CD14-positive monocyte (primary cell): ENCODE measurements around the gene RHCG. TPM values are rescaled to one million over a fixed set of nuclear protein-coding genes. Genes with fewer than 3 reads are reported as not detected.

Source experiments
- DNase-seq, 3 donors: peaks; one replicate each; pipeline ENCODE4 v3.0.0-alpha.2; 2011 to 2022
- H2AFZ ChIP-seq: 2 replicates; pipeline ENCODE4 v1.6.0; 2012; ENCODE audit warnings: mild to moderate bottlenecking, low read depth, low read length, inconsistent platforms; ENCODE audit not compliant: insufficient read depth, poor library complexity, severe bottlenecking
- H3K27ac ChIP-seq, 2 donors: 1 replicate in 1 of 2; 2 replicates in 1 of 2; pipeline ENCODE4 v1.5.1; 2012 to 2013; ENCODE audit warnings: low read length in 2 of 2, control low read depth in 1 of 2, inconsistent platforms in 1 of 2, low read depth in 1 of 2, mild to moderate bottlenecking in 1 of 2
- H3K27me3 ChIP-seq, 2 donors: one replicate each; pipeline versions ENCODE4 v1.6.0 to v1.6.1; 2011 to 2013; ENCODE audit warnings: low read length in 2 of 2; ENCODE audit not compliant: control insufficient read depth in 2 of 2, insufficient read depth in 2 of 2
- H3K36me3 ChIP-seq, 2 donors: replicated peaks in 1 of 2; 1 replicate in 1 of 2; 2 replicates in 1 of 2; pipeline versions ENCODE4 v1.5.1 to v1.6.1; 2012 to 2013; ENCODE audit warnings: low read length in 2 of 2, control low read depth in 1 of 2, inconsistent platforms in 1 of 2, mild to moderate bottlenecking in 1 of 2; ENCODE audit not compliant: insufficient read depth in 2 of 2, control insufficient read depth in 1 of 2
- H3K4me1 ChIP-seq, 2 donors: 1 replicate in 1 of 2; 2 replicates in 1 of 2; pipeline versions ENCODE4 v1.5.1 to v1.6.1; 2012 to 2013; ENCODE audit warnings: low read length in 2 of 2, control low read depth in 1 of 2, inconsistent platforms in 1 of 2, mild to moderate bottlenecking in 1 of 2, moderate library complexity in 1 of 2; ENCODE audit not compliant: insufficient read depth in 2 of 2, control insufficient read depth in 1 of 2
- H3K4me2 ChIP-seq: replicated peaks from 2 replicates; pipeline ENCODE3; 2012; ENCODE audit warnings: low read length, moderate library complexity, mild to moderate bottlenecking; ENCODE audit not compliant: poor library complexity, severe bottlenecking; ENCODE audit errors: extremely low read depth
- H3K4me3 ChIP-seq, 3 experiments: fragments of 200-600 bp in 1 of 3; sonication (generic) in 1 of 3; replicated peaks in 1 of 3; 1 replicate in 2 of 3; 2 replicates in 1 of 3; pipeline ENCODE4 v1.5.1; 2011 to 2013; ENCODE audit warnings: low read length in 3 of 3, mild to moderate bottlenecking in 3 of 3, control low read depth in 2 of 3, low read depth in 2 of 3, inconsistent platforms in 1 of 3, moderate library complexity in 1 of 3
- H3K79me2 ChIP-seq: 2 replicates; pipeline ENCODE4 v1.6.0; 2012; ENCODE audit warnings: mild to moderate bottlenecking, control low read depth, inconsistent platforms, low read length, moderate library complexity; ENCODE audit not compliant: insufficient read depth
- H3K9ac ChIP-seq: 2 replicates; pipeline ENCODE4 v1.6.0; 2017; ENCODE audit warnings: low read length, mild to moderate bottlenecking; ENCODE audit not compliant: insufficient read depth, poor library complexity, severe bottlenecking
- H3K9me3 ChIP-seq, 2 donors: replicated peaks in 1 of 2; 1 replicate in 1 of 2; 2 replicates in 1 of 2; pipeline versions ENCODE4 v1.5.1 to v1.6.1; 2012 to 2013; ENCODE audit warnings: low read length in 2 of 2, control low read depth in 1 of 2; ENCODE audit not compliant: control insufficient read depth in 1 of 2, insufficient read depth in 1 of 2
- H4K20me1 ChIP-seq: 2 replicates; pipeline ENCODE4 v1.6.0; 2012; ENCODE audit warnings: mild to moderate bottlenecking, low read length, control low read depth, moderate library complexity; ENCODE audit not compliant: insufficient read depth
- H3K27ac Mint-ChIP-seq, 7 donors: one replicate each; pipeline ENCODE4 v1.8.0; 2020; ENCODE audit warnings: mild to moderate bottlenecking in 7 of 7, mixed read lengths in 7 of 7, moderate library complexity in 6 of 7, inconsistent platforms in 2 of 7
- H3K27me3 Mint-ChIP-seq, 3 donors: one replicate each; pipeline ENCODE4 v1.8.0; 2021 to 2022; ENCODE audit warnings: low read depth in 3 of 3, mild to moderate bottlenecking in 3 of 3, mixed read lengths in 3 of 3, moderate library complexity in 3 of 3, inconsistent platforms in 1 of 3
- H3K36me3 Mint-ChIP-seq, 2 donors: one replicate each; pipeline ENCODE4 v1.8.0; 2020; ENCODE audit warnings: mixed read lengths in 2 of 2, inconsistent platforms in 1 of 2, mild to moderate bottlenecking in 1 of 2
- H3K4me1 Mint-ChIP-seq: one replicate; pipeline ENCODE4 v1.8.0; 2020; ENCODE audit warnings: mild to moderate bottlenecking, mixed read lengths
- H3K4me3 Mint-ChIP-seq, 2 donors: one replicate each; pipeline ENCODE4 v1.8.0; 2020; ENCODE audit warnings: mild to moderate bottlenecking in 2 of 2, mixed read lengths in 2 of 2, moderate library complexity in 1 of 2
- H3K9me3 Mint-ChIP-seq, 7 donors: one replicate each; pipeline ENCODE4 v1.8.0; 2020 to 2022; ENCODE audit warnings: mixed read lengths in 7 of 7, mild to moderate bottlenecking in 6 of 7, moderate library complexity in 6 of 7, inconsistent platforms in 2 of 7
- CTCF ChIP-seq: fragments of 200-600 bp; IDR thresholded peaks from one replicate; pipeline ENCODE4 v1.8.0; 2022; ENCODE audit warnings: antibody characterized with exemption, mild to moderate bottlenecking
- WGBS: methylation state at CpG from one replicate; pipeline ENCODE4 v1.1.5; 2013; ENCODE audit warnings: missing lambda C conversion rate; ENCODE audit not compliant: insufficient coverage; 5-methylcytosine and 5-hydroxymethylcytosine counted together
- intact Hi-C, 2 donors: fragments of 100-400 bp; cut with micrococcal nuclease; formaldehyde crosslinking; loops; one replicate each; pipeline versions ENCODE4 v1.15.0 to v1.15.1; 2023
- polyA plus RNA-seq, 3 donors: library from polyadenylated mRNA; depleted of rRNA in 1 of 3; unstranded in 2 of 3; stranded (reverse) in 1 of 3; fragments of 300-500 nt in 2 of 3; fragments of >200 nt in 1 of 3; fragmentation: Illumina TruSeq in 2 of 3; gene quantifications; 1 replicate in 2 of 3; 2 replicates in 1 of 3; pipeline ENCODE4 v1.2.3, GENCODE V29; 2012 to 2021

RHCG gene
- polyA plus RNA-seq, 3 donors, result not detected

- no CpG with 5 or more reads among the region's 7 CpGs for WGBS
These were observed 6.6 kb upstream of the RHCG start for GRCh38 chr15:89502867-89503595.

GRCh38 chr15:89501646-89502045, 5.3 kb upstream of the RHCG start:
- H2AFZ ChIP-seq, result no peak overlapping the region
- H3K36me3 ChIP-seq, result no peaks in the 10 kb centered on the region
- peaks cover 0 to under 1% of the 10 kb centered on the region in 2 donors for H3K9me3 ChIP-seq
- Mint-ChIP-seq H3K4me3 (no peak overlapping the region), H3K4me1 (peaks cover 2% of the 10 kb centered on the region), H3K27me3 (peaks cover 16 to 28% (median 27%) of the 10 kb centered on the region in 3 donors), H3K27ac (no peak overlapping the region), H3K9me3 (peaks cover 0 to 3% (median 0%) of the 10 kb centered on the region in 7 donors), H3K36me3 (no peaks in the 10 kb centered on the region)
- H3K27ac ChIP-seq, result no peak overlapping the region
- H4K20me1 ChIP-seq, result no peaks in the 10 kb centered on the region
- H3K4me3 ChIP-seq, result no peak overlapping the region
- WGBS, result 90% methylated on average over 4 of the region's 5 CpGs
- no peak overlapping the region for H3K4me2 ChIP-seq
- no peak for TF ChIP-seq CTCF
- DNase-seq, result no peak
- peaks cover 0 to under 1% of the 10 kb centered on the region in 2 donors for H3K4me1 ChIP-seq
- no peaks in the 10 kb centered on the region for H3K79me2 ChIP-seq
- H3K9ac ChIP-seq, result no peak overlapping the region
- intact Hi-C loops, result no loop called here
- H3K27me3 ChIP-seq, result peaks cover 7 to 21% of the 10 kb centered on the region in 2 donors

More at GRCh38 chr15:89502867-89503595, 6.6 kb upstream of the RHCG start:
- Histone ChIP-seq H3K4me3 (no peak overlapping the region), H3K9me3 (no peaks in the 10 kb centered on the region), H2AFZ (no peak overlapping the region), H4K20me1 (no peaks in the 10 kb centered on the region), H3K36me3 (no peaks in the 10 kb centered on the region), H3K4me1 (no peaks in the 10 kb centered on the region), H3K27ac (no peak overlapping the region), H3K27me3 (peaks cover 0 to 9% of the 10 kb centered on the region in 2 donors), H3K9ac (no peak overlapping the region), H3K4me2 (no peak overlapping the region), H3K79me2 (no peaks in the 10 kb centered on the region)
- Mint-ChIP-seq H3K9me3 (peaks cover 0 to 4% (median 0%) of the 10 kb centered on the region in 7 donors), H3K4me3 (no peak overlapping the region), H3K27me3 (peaks cover 3 to 17% (median 16%) of the 10 kb centered on the region in 3 donors), H3K27ac (no peak overlapping the region), H3K4me1 (no peaks in the 10 kb centered on the region), H3K36me3 (no peaks in the 10 kb centered on the region)
- DNase-seq, result no peak
- no peak for TF ChIP-seq CTCF
- intact Hi-C loops, result no loop called here
